ENCODE measurements around the gene FSTL3. TPM values are rescaled to one million over a fixed set of nuclear protein-coding genes. Genes with fewer than 3 reads are reported as not detected.

FSTL3 gene
- total RNA-seq, 1 experiment from 2014 or later, result 7.8 TPM

- in situ Hi-C loops (cut with HindIII; ENCODE audit: low pct_unique_long_range_greater_than_20kb, low sequenced_read_pairs), result no loop called here
- no peak for DNase-seq (ENCODE audit: low read depth, low spot score)
Measured at GRCh38 chr19:674282-675151, 1.7 kb upstream of the FSTL3 start.

DNA sequence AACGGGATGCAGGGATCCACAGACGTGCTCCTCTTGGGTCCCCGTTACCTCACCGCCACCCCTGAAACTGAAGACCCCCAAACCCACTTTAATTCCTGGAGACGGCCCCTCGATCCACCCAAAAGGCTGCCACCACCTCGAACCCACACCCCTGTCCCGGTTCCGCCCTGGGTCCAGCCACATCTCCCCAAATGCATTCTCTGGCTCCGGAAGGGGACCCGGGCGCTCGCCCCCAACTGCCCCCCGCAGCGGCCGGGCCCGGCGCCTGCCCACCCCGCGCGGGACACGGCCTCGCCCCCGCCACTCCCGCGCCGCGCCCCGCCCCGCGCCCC is 219 bp upstream of the FSTL3 start:
- no peak for DNase-seq (ENCODE audit: low read depth, low spot score)
- in situ Hi-C loops (cut with HindIII; ENCODE audit: low pct_unique_long_range_greater_than_20kb, low sequenced_read_pairs), result no loop called here

DNA sequence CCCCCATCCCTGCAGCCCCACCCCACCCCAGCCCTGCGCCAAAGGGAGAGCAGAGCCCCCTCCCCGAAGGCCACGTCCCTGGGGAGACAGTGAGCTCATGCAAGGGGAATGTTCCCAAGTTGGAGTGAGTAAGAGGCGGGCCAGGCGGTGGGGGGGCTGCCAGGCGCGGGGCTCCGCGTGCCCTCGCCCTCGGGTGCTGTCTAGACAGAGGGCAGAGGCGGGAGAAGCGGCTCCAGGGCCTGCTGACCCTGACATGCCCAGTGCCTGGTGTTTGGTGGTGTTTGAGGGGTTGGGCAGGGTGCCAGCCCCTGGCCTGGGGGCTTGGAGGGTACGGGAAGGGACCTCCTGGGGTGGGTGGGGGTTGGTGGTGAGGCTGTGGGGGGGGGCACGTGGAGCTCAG is 1.0 kb downstream of the FSTL3 start:
- in situ Hi-C loops (cut with HindIII; ENCODE audit: low pct_unique_long_range_greater_than_20kb, low sequenced_read_pairs), result no loop called here
- peak; percentile 36 for DNase-seq (ENCODE audit: low read depth, low spot score)

GRCh38 chr19:677601-678436 is 1.6 kb downstream of the FSTL3 start:
- in situ Hi-C loops (cut with HindIII; ENCODE audit: low pct_unique_long_range_greater_than_20kb, low sequenced_read_pairs), result no loop called here
- no peak for DNase-seq (ENCODE audit: low read depth, low spot score)

GRCh38 chr19:678791-679388 is 2.7 kb downstream of the FSTL3 start:
- in situ Hi-C loops (cut with HindIII; ENCODE audit: low pct_unique_long_range_greater_than_20kb, low sequenced_read_pairs), result no loop called here
- no peak for DNase-seq (ENCODE audit: low read depth, low spot score)

GRCh38 chr19:679418-680286 is 3.5 kb downstream of the FSTL3 start:
- peak; percentile 34 for DNase-seq (ENCODE audit: low read depth, low spot score)
- in situ Hi-C loops (cut with HindIII; ENCODE audit: low pct_unique_long_range_greater_than_20kb, low sequenced_read_pairs), result no loop called here

- DNase-seq (ENCODE audit: low read depth, low spot score), result peak; percentile 95
- in situ Hi-C loops (cut with HindIII; ENCODE audit: low pct_unique_long_range_greater_than_20kb, low sequenced_read_pairs), result no loop called here
Measured at GRCh38 chr19:680287-681028, 4.3 kb downstream of the FSTL3 start.

- in situ Hi-C loops (cut with HindIII; ENCODE audit: low pct_unique_long_range_greater_than_20kb, low sequenced_read_pairs), result no loop called here
- DNase-seq (ENCODE audit: low read depth, low spot score), result no peak
Measured at GRCh38 chr19:681029-682019, 5.1 kb downstream of the FSTL3 start.

GRCh38 chr19:682678-683320 is 6.6 kb downstream of the FSTL3 start:
- in situ Hi-C loops (cut with HindIII; ENCODE audit: low pct_unique_long_range_greater_than_20kb, low sequenced_read_pairs), result no loop called here
- DNase-seq (ENCODE audit: low read depth, low spot score), result no peak

DNA sequence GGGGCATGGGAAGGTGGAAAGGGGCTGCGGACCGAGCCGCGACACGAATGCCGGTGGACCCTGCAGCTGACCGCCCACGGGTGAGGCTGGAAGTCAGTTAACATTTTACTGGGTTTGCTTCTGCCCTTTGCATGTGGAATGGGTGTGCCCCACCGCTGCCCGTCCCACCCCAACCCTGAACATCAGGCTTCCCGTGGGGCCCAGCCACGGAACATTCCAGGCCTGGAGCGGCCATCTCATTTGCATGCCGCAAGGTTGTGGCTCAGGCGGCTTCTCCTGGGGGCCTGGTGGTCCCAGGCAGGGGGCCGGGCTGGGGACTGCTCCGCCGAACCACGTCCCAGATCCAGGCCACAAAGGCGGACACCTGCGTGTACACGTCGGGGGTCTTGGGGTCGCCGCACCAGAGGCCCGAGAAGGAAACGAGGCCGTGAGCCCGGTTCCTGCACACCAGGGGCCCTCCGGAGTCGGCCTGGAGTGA is 9.3 kb downstream of the FSTL3 start:
- in situ Hi-C loops (cut with HindIII; ENCODE audit: low pct_unique_long_range_greater_than_20kb, low sequenced_read_pairs), result no loop called here
- no peak for DNase-seq (ENCODE audit: low read depth, low spot score)

- in situ Hi-C loops (cut with HindIII; ENCODE audit: low pct_unique_long_range_greater_than_20kb, low sequenced_read_pairs), result no loop called here
- DNase-seq (ENCODE audit: low read depth, low spot score), result no peak
Measured at GRCh38 chr19:686589-687297, 10.6 kb downstream of the FSTL3 start.

DNA sequence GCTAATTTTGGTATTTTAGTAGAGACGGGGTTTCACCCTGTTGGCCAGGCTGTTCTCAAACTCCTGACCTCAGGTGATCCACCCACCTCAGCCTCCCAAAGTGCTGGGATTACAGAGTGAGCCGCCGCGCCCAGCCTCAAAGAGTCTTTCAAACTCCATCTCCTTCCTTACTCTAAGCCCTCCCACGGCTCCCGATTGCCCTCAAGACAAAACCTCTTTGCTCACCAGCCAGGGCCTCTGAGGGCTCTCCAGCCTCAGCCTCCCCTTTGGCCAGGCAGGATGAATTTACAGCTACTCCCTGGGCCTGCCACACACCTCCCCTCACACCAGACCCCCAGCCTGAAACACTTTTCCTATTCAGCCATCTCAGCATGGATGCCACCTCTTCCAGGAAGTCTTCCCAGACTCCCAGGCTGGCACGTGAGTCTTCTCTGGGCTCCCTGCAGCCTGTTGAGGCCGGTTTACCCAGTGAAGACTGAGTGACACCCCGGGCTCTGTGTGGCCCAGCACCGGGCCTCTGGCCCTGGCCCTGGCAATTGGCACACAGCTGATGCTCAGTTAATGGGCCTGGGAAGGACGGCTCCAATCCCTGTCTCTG is 11.5 kb downstream of the FSTL3 start:
- DNase-seq (ENCODE audit: low read depth, low spot score), result no peak
- in situ Hi-C loops (cut with HindIII; ENCODE audit: low pct_unique_long_range_greater_than_20kb, low sequenced_read_pairs), result no loop called here

GRCh38 chr19:688214-688613 is 12.0 kb downstream of the FSTL3 start:
- no peak for DNase-seq (ENCODE audit: low read depth, low spot score)
- in situ Hi-C loops (cut with HindIII; ENCODE audit: low pct_unique_long_range_greater_than_20kb, low sequenced_read_pairs), result no loop called here

DNA sequence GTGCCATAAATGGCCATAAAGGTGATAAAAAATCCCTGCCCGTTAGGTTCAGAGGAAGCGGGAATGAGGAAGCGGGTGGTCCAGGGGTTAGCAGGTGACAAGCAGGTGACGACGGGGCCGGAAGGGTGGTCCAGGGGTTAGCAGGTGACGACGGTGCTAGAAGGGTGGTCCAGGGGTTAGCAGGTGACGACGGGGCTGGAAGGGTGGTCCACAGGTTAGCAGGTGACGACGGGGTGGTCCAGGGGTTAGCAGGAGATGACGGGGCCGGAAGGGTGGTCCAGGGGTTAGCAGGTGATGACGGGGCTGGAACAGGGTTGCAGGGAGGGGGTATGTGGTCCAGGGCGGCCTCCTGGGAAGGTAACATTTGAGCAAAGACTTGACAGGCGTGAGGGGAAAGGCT is 12.8 kb downstream of the FSTL3 start:
- in situ Hi-C loops (cut with HindIII; ENCODE audit: low pct_unique_long_range_greater_than_20kb, low sequenced_read_pairs), result no loop called here
- no peak for DNase-seq (ENCODE audit: low read depth, low spot score)

Data from SK-MEL-5 (cell line).